GM19025 (cell line): ENCODE results near the gene ZNF35.

Experiments
- ATAC-seq: cut with Tn5 transposase; IDR thresholded peaks from one replicate; pipeline ENCODE4 v1.9.1; 2021; ENCODE audit warnings: mild to moderate bottlenecking, low read depth, moderate library complexity; ENCODE audit not compliant: unreplicated experiment

ZNF35 gene

GRCh38 chr3:44682182-44682896 lies 33.8 kb downstream of the ZNF35 start:
- ATAC-seq: no peak

GRCh38 chr3:44685128-44685800 lies 36.7 kb downstream of the ZNF35 start:
- ATAC-seq: peak; percentile 95

- no peak for ATAC-seq
Observed at GRCh38 chr3:44687898-44688297, 39.4 kb downstream of the ZNF35 start.
